AG08395 (cell line): Measurements from ENCODE around the gene TMC4.
A peak's percentile ranks its signal among the peaks of the same experiment; 100 is the strongest.
"Not testable (repeated sequence)": the region's sequence is repeated elsewhere in the genome, so short reads cannot be mapped to it uniquely, and the experiment has no call there.

ENCODE experiments used
- DNase-seq: peaks from one replicate; pipeline ENCODE4 v3.0.0; 2012; ENCODE audit warnings: mixed read lengths, low spot score

Gene TMC4

DNA sequence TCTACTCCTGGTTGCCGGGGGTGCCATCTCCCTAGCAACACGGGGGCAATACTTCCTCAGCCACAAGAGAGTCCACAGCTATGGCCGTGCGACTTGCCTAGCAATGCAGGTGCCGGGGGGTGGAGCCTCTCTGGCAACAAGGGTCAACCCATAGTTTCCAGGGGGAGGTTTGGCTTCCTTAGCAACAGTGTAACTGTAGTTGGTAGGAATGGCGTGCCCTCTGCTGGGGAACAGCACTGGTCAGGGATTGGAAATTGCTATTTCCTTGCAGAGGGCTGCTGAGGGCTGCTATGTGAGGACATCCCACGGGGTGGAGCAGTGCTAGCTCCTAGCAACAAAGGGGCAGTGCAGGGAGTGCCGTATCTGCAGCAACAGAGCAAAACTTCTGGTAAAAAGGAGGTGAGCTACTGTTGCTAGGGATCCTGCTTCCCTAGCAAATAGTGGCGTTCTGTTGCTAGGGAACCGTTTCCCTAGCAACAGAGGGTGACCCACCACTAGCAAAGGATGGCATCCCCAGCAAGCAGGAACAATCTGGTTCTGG lies 7.0 kb upstream of the TMC4 start:
- no peak for DNase-seq

DNA sequence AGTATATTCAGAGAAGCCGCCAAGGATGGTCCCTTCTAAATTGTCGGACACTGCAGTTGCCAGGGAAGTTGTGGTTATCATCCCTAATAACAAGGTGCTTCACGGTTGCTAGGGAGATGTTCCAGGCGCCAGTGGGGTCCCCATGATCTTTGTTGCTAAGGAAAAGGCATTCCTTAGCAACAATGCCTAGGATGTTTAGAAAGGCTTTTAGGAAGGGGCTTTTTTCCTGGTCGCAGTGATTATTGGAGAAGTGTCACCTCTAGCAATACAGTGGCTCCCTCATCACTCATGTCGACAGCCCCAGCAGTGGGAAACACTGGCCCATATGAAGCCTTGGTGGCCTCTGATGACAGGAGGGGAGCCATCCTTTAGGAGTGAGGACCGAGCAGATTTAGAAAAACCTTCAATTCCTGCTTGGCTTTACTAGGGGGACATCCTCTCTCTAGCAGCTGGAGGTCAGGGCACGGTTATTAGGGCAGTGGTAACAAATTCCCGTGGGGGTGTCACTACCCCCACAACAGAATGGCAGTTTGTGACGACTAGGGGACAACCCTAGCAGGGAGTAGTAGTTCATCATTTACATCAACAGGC lies 6.4 kb upstream of the TMC4 start:
- DNase-seq = no peak

DNA sequence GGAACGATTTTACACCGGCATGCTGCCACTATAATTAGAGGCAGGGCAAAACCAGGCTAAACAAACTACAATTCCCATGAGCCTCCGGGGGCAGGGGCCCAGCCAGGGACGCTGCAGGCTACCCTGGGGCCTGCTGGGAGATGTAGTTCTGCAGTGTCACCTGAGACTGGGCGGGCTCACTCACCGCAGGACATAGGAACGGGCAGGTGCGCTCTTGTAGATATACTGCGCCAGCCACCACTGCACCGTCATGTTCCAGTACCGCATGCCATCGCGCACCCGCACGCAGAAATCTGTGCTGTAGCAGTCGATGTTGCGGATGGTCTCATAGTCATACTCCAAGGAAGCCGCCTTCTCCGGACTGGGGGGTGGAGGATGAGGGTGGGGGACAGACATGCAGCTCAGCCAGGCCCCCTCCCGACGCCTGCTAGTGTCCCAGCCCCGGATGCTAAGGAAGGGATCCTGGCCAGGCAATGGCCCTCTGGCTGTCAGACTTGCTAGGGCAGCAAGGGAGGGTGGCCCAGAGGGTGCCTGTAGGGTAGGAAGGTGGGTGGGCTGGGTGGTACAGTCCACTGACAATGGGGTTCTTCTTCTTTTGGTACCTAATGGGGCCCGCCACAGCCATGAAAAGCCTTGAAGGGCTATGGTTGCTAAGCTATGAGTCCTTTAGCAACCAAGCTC lies 5.8 kb upstream of the TMC4 start:
- DNase-seq = no peak

DNA sequence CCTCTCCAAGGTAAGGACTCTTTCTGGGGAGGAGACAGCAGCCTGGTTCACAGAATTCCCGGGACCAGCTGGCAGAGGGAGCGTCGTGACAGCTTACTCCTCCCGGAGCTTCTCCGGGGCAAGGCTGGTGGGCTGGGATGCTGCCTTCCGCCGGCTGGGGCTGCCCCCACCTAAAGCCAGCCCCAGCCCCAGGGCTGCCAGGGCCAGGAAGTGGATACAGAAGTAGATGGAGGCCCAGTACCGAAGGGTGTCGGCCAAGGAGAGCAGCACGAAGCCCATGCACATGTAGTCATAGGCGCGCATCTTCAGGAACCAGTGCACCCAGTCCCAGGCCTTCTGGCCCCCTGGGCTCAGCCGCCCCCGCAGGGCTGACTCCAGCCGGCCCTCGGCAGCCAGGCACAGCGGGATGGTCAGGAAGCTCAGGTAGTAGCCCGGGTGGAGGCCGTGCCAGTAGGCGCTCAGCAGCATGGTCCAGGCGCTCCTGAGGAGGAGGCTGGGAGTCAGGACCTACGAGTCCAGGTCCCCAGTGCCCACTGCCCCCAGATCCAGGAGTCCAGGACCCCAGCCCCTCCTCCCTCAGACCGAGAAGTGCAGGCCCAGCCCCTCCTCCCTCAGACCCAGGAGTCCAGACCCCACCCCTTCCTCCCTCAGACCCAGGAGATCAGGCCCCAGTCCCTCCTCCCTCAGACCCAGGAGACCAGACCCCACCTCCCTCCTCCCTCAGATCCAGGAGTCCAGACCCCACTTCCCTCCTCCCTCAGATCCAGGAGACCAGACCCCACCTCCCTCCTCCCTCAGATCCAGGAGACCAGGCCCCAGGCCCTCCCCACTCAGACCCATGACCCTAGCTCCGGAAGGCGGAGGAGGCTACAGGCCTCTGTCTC lies 1.2 kb upstream of the TMC4 start:
- no peak for DNase-seq

DNA sequence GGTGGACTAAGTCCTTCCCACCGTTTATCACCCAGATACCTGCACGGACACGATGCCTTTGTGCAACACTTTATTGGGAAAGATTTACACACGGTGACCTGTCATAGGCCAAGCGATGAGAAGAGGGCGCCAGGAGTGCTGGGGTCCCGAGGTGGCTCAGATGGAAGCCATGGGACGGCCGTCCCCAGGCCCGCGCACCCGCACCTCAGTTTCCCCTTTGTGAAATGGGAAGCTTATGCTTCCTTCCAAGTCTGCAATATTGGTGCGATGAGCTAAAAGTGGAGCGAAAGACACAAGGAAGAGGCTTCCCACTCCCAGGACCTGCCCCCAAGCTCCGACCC lies 369 bp upstream of the TMC4 start:
- DNase-seq = no peak

DNA sequence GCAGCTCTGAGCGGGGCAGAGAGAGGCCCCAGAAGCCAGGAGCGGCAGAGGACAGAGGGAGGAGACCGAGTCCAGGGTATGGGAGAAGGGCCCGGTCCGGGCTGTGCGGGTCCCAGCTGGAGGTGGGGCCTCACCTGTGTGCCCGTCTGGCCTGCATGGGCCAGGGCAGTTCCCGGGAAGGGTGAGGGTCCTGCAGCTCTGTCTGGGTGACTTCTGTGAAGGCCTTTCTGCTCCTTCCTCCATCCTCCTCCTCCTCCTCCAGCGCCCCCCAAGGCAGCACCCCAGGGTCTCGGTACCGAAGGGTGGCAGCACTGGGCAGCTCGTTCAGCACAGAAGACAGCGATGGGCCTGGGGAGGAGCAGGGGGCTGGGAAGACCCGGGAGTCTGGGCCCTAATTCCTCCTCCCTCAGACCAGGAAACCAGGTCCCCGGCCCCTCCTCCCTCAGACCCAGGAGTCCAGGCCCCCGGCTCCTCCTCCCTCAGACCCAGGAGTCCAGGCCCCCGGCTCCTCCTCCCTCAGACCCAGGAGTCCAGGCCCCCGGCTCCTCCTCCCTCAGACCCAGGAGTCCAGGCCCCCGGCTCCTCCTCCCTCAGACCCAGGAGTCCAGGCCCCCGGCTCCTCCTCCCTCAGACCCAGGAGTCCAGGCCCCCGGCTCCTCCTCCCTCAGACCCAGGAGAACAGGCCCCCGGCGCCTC lies 1.1 kb downstream of the TMC4 start:
- DNase-seq = not testable (repeated sequence)

DNA sequence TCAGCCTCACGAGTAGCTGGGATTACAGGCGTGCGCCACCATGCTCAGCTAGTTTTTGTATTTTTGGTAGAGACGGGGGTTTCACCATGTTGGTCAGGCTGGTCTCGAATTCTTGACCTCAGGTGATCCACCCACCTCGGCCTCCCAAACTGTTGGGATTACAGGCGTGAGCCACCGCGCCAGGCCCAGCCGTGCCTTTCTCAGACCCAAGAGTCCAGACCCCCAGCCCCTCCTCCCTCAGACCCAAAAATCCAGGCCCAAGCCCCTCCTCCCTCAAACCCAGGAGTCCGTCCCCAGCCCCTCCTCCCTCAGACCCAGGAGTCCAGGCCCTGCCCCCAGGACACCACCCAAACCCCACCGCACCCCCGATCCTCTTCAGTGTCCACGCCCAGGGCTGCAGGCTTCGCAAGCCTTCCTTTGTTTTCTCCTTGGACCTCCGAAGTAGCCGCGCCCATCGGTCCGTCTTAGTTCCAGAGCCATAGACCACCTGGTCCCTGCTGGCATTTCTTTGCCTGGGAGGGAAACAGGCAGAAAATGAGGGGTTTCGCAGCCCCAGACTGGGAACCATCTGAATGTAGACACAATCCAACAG lies 3.7 kb downstream of the TMC4 start:
- DNase-seq = no peak

DNA sequence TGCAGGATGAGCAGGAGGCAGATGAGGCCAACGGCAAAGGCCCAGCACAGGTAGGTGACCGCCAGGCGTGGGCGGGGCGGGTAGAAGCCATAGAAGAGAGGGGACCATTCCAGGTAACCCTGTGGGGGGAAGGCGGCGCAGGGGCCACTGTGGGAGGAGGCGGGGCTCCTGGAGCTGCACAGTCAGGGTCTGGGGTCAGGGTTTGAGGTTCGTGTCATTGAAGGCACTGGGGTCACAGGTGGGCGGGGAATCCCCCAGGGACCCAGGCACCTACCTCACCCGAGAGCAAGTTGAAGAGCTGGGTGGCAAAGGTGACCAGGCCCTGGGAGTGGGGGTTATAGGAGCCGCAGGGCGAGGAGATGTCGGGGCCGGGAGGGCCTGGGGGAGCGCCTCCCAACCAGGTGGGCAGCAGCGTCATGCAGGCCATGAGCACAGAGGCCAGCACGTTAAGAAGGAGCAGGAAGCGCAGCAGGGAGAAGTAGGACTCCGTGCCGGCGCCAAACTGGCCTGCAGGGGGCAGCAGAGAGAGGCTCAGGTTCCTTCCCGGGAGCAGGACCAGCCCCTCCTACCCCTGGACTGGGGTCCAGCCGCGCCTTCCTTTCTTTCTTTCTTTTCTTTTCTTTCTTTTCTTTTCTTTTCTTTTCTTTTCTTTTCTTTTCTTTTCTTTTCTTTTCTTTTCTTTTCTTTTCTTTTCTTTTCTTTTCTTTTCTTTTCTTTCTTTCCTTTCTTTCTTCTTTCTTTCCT lies 4.6 kb downstream of the TMC4 start:
- peak; percentile 94 for DNase-seq

DNA sequence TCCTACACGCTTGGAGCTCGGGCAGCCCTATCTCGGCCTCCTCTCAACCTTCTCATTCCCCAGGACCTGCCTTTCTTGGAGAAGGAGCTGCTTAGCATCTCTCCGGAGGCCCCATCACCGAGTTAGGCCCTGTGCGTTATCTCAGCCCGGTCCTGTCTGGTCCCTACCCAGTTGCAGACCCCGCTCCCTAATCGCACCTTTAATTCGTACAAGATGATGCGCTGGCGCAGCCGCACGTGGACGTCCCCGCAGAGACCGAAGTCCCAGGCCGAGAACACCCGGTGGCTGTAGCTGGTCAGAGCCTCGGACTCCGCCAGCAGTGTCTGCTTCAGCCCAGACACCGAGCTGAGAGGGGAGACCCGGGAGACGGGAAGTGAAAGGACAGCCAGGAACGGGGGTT lies 7.7 kb downstream of the TMC4 start:
- no peak for DNase-seq

DNA sequence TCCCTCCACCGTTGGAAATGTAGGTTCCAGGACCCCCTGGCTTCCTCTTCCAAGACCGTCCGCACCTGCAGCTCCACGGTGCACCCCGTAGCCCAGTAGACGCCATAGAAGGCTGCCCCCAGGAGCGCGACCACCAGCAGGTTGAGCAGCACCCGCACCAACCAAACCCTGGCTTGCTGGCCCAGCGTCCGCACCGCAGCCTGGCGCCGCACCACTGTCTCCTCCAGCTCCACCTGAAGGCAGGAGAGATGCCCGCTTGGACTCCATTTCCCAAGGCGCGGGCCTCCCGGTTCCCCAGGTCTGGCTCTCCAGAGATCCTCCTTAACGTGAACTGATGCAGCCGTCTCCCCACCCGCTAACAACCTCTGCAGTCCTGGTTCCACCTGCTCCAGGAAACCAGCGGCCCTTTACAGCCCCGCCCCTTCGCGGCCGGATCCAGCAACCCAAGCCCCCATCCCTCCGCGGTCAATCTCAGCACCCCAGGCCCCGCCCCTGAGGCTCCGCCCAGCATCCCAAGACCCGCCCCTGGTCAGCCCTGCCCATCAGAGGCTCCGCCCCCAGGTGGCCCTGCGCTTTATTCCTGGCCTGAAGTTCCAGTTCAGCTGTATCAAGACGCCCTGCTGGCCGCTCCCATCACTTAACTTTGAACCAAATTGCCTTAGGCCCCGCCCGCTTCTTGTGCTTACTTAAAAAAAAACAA lies 8.4 kb downstream of the TMC4 start:
- peak; percentile 65 for DNase-seq

DNA sequence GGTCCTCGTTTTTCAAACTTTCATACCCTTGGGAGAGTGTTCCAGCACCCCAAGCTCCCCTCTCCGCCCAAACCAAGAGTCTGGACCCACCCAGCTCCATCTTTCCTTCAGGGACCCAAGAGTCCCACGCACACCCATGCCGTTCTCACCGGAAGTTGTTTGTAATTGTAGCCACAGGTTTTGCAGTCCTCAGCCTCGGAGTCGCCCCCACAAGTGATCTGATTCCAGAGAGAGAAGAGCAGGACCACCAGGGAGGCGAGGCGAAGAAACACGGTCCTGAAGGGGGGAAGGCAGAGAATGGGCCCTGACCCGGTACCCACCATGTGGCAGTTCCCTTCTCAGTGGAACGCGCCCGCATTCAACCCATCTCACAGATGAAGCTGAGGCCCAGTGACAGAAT lies 10.1 kb downstream of the TMC4 start:
- DNase-seq = no peak

DNA sequence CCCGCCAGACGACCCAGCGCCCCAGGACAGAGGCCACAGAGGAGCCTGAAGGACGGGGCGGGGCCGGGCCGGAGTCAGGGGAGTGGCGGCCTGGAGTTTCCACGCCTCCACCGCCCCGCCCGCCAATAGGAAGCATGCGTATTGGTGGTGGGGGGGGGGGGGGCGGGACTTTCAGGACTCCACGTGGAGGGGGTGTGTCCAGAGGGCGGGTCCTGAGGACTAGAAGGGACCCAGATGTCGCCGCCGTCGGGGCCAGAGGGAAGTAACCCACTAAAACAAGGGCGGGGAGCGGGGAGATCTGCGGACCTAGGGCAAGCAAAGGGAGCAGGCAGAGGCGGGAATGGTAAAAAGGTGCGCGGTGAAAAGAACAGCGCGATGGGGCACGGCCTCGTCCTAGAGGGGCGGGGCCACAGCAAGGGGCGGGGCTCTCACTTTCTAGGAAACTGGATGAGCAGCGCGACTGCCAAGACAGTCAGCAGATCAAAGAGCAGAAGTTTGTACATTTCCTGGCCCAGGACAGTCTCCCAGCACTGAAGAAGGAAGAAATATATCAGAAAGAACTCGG lies 10.6 kb downstream of the TMC4 start:
- DNase-seq = peak; percentile 93

DNA sequence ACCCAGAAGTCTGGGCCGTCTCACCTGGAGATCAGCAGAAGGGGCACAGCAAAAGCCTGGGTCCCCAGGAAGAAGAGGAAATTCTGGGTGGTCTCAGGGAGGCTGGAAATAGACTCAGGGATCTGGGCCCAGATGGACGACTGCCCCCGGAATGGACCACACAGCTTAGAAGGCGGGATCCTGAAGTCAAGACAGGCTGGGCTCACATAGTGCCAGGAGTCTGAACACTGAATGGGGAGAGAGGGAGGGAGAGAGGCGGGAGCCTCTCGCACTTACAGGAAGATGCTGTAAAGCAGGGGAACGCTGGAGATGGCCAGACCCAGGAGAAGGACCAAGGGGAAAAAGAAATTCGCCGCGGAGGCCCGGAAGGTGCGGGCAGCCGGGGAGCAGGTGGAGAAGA lies 12.1 kb downstream of the TMC4 start:
- no peak for DNase-seq

DNA sequence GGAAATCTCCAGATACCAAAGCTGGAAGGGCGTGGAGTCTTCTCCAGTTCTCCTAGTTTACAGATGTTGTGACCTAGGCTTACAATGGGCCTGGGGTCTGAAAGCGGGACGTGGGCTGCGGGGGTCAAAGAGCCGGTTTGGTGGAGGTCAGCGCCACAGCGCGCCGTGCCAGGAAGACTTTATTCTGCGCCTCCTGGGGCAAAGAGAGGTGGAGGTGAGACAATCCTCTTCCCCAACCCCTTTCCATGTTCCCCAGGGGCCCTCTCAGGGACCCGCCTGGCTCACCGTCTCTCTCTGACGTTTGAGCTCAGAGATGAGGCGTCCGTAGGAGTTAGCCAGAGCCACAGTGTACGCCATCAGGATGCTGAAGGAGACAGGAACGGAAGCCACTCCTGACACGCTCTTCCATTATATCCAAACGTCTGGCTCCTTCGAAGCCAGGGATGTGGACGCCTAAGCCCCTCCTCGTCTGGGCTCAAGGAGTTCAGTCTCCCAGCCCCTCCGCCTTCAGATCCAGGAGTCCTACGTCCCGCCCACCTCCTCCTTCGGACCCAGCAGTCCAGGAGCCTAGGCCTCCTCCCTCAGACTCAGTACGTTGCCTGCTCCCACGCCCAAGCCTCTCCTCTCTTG lies 12.7 kb downstream of the TMC4 start:
- DNase-seq = no peak

DNA sequence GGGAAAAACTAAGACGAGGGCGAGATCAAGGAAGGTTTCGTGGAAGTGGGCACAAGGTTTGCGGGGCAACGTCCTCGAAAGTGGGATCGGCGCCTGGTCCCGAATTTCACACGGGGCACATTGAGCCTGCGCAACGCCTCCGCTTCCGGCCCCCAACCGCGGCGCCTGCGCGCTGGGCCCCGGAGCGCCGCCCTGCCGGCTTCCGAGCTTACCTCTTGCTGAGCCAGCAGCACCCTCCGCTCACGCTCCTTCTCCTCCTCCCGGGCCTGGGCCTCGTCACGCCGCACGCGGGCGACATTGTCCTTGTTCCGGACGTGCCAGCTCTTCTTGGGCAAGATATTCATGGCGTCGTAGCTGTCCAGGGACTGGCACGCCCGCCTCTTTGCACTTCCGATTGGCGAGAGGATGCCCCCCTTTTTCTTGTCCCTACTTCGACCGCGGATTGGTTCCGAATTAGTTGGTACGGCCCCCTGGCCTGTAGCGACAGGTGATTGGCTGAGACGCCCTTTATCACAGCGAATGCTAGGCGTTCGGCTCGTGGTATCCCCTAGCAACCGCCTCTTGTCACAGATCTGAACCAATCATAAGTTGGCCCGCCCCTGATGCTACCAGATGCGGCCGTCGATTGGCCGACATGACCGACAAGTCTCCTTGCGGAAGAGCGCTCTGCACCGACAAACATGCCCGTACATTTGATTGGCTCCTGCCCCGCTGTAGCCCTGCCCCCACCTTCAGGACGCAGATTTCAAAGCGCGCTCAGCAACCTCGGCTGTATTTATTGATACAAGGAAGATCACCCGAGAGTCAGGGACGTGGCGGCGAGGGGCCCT lies 13.4 kb downstream of the TMC4 start, which contains the start of gene LENG1:
TSS of gene LENG1 (minus strand) at position 370 of the 830 bp plus-strand sequence. CDS start at position 344, 26 bp downstream.
- DNase-seq = peak; percentile 99

DNA sequence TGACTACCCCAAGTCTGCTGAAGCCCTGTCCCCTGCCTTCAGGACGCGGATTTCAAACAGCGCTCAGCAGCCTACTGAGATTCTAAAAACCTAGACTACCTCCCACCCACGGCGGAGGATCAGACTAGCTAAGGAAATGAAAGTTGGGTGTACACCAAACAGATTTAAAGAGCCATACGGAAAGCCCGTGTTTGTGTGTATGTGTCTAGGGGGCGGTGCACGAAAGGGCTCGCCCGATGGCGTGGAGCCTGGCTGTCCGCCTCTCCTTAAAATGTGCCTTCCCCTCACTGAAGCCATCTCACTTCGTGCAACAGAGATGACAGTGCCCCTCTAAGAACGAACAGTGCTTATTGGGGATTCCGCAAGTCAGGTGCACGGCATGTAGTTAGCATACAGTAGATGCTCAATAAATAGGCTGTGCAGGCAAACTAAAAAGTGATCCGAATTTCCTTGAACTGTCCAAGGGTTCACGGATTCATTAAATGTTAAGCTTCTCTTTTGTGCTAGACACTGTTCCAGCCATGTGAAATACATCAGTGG lies 14.1 kb downstream of the TMC4 start:
- peak; percentile 26 for DNase-seq

DNA sequence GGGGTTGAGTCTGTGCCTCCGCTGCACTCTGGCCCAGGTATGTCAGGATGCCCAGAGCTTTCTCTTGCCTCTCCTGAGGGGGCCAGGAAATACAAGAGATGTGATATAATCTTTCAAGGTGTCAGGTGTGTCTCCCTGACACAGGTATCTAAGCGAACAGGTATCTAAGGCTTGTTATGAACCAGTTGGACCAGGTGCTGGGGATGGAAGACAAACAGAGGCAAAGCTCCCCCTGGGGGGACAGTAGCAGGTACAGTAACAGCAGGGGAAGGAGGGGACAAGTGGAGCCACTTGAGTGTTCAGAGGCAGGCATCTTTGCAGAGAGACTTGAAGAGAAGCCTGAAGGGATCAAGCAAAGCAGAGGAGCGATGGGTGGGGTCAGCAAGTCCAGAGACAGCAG lies 16.0 kb downstream of the TMC4 start:
- DNase-seq = no peak

DNA sequence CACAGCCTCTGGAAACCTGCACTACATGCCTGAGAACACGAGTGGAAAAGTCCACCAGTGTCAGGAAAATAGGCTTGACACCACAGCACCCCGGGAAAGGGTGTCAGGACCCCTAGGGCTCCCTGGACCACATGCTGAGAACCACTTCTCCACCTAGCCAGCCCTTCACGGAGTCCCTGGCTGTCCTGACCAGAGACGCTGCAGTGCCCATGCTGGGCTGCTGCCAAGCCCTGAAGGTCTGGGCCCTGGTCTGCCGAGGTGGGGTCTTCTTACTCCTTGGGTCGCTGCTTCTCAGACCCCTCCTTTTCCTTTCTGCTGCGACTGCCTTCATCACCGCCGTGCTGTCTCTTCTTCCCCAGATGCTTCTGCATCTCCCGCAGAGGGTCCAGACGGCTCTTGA lies 16.5 kb downstream of the TMC4 start:
- no peak for DNase-seq
